Liver (tissue), 9 donors: ENCODE data around the gene NANOG. TPM values are rescaled to one million over a fixed set of nuclear protein-coding genes. Genes with fewer than 3 reads are reported as not detected.
"Not testable (repeated sequence)": the region's sequence is repeated elsewhere in the genome, so short reads cannot be mapped to it uniquely, and the experiment has no call there.

Experiments
- DNase-seq: peaks from one replicate; pipeline ENCODE4 v3.0.0-alpha.2; 2017; ENCODE audit warnings: low spot score
- H3K27ac ChIP-seq, 2 donors: one replicate each; pipeline ENCODE4 v1.7.0; 2013; ENCODE audit warnings: inconsistent platforms in 2 of 2, low read length in 2 of 2, control low read depth in 1 of 2, low read depth in 1 of 2, mild to moderate bottlenecking in 1 of 2
- H3K27me3 ChIP-seq, 4 donors: one replicate each; pipeline versions ENCODE4 v1.6.1 to v1.7.0; 2013; ENCODE audit warnings: low read length in 3 of 4, inconsistent platforms in 1 of 4, mild to moderate bottlenecking in 1 of 4, moderate library complexity in 1 of 4; ENCODE audit not compliant: control insufficient read depth in 4 of 4, insufficient read depth in 4 of 4
- H3K36me3 ChIP-seq, 4 donors: one replicate each; pipeline versions ENCODE4 v1.6.1 to v1.7.0; 2013; ENCODE audit warnings: low read length in 3 of 4, mild to moderate bottlenecking in 3 of 4, low read depth in 1 of 4, moderate library complexity in 1 of 4; ENCODE audit not compliant: control insufficient read depth in 4 of 4, insufficient read depth in 3 of 4
- H3K4me1 ChIP-seq, 4 donors: one replicate each; pipeline versions ENCODE4 v1.6.1 to v1.7.0; 2013; ENCODE audit warnings: low read length in 3 of 4, mild to moderate bottlenecking in 3 of 4, moderate library complexity in 1 of 4; ENCODE audit not compliant: control insufficient read depth in 4 of 4, insufficient read depth in 4 of 4
- H3K4me3 ChIP-seq, 3 donors: one replicate each; pipeline versions ENCODE4 v1.6.1 to v1.7.0; 2013; ENCODE audit warnings: low read length in 3 of 3, control low read depth in 1 of 3, low read depth in 1 of 3, mild to moderate bottlenecking in 1 of 3
- H3K9ac ChIP-seq, 2 donors: one replicate each; pipeline ENCODE4 v1.7.0; 2013; ENCODE audit warnings: low read length in 2 of 2, mild to moderate bottlenecking in 2 of 2, moderate library complexity in 2 of 2, control low read depth in 1 of 2, low read depth in 1 of 2
- H3K9me3 ChIP-seq, 4 donors: one replicate each; pipeline versions ENCODE4 v1.6.1 to v1.7.0; 2013; ENCODE audit warnings: low read length in 3 of 4; ENCODE audit not compliant: control insufficient read depth in 4 of 4
- ATF3 ChIP-seq: IDR thresholded peaks from 2 replicates; pipeline ENCODE4 v1.6.1; 2016; ENCODE audit warnings: antibody characterized with exemption
- CTCF ChIP-seq: fragments of 150-350 bp; IDR thresholded peaks from 2 replicates; pipeline ENCODE4 v1.5.1; 2017; ENCODE audit warnings: improper control_type of control experiment, low read depth, low read length; ENCODE audit not compliant: missing input control
- HNF4A ChIP-seq, 2 donors: conservative IDR thresholded peaks; 2 replicates each; pipeline ENCODE4 v1.6.1; 2016; ENCODE audit warnings: antibody characterized with exemption in 2 of 2, mild to moderate bottlenecking in 2 of 2
- MAX ChIP-seq: IDR thresholded peaks from 2 replicates; pipeline ENCODE4 v1.6.1; 2016; ENCODE audit warnings: antibody characterized with exemption
- NR2F2 ChIP-seq: IDR thresholded peaks from 2 replicates; pipeline ENCODE4 v1.6.1; 2016; ENCODE audit warnings: antibody characterized with exemption
- REST ChIP-seq: IDR thresholded peaks from 2 replicates; pipeline ENCODE4 v1.6.1; 2016; ENCODE audit warnings: antibody characterized with exemption, mild to moderate bottlenecking
- RXRA ChIP-seq, 2 donors: IDR thresholded peaks; 2 replicates each; pipeline ENCODE4 v1.6.1; 2017 to 2018; ENCODE audit warnings: antibody characterized with exemption in 2 of 2, mild to moderate bottlenecking in 1 of 2
- SP1 ChIP-seq: IDR thresholded peaks from 2 replicates; pipeline ENCODE4 v1.6.1; 2018; ENCODE audit warnings: antibody characterized with exemption, mild to moderate bottlenecking
- TAF1 ChIP-seq: conservative IDR thresholded peaks from 2 replicates; pipeline ENCODE4 v1.6.1; 2016; ENCODE audit warnings: antibody characterized with exemption, mild to moderate bottlenecking
- WGBS: extraction: QIAGEN DNeasy Blood & Tissue Kit; methylation state at CpG from one replicate; pipeline ENCODE4 v1.1.7; 2013; 5-methylcytosine and 5-hydroxymethylcytosine counted together
- polyA plus RNA-seq, 2 donors: library from polyadenylated mRNA; stranded (reverse) in 1 of 2; unstranded in 1 of 2; fragments of 200-250 nt in 1 of 2; fragments of >200 nt in 1 of 2; fragmentation: Nextera tagmentation in 1 of 2; extraction: Ambion mirVana in 1 of 2; gene quantifications; one replicate each; pipeline versions ENCODE4 v1.2.1 to v1.2.3, GENCODE V29; 2013 to 2015
- total RNA-seq, 2 donors: library from RNA; depleted of rRNA; stranded (reverse); fragments of >200 nt; gene quantifications; one replicate each; pipeline ENCODE4 v1.2.3, GENCODE V29; 2014
- donor health status: healthy.
- donor health status: healthy.
- donor health status: healthy.
- donor health status: healthy.
- donor health status: healthy.

Gene NANOG
- total and polyA plus RNA-seq, 4 donors, result 0.11 to 0.17 TPM; not detected in 2

GRCh38 chr12:7750350-7750749 lies 38.9 kb upstream of the NANOG start:
- no peak overlapping the region for H3K9ac ChIP-seq
- DNase-seq, result no peak
- peaks cover 0 to 5% (median 0%) of the 10 kb centered on the region in 4 donors for H3K9me3 ChIP-seq
- H3K27ac ChIP-seq, result no peak overlapping the region
- 88% methylated on average over 6 of the region's 6 CpGs for WGBS
- TF ChIP-seq RXRA (IDR thresholded peaks at IDR 0.05) (no peak), NR2F2 (no peak), REST (no peak), HNF4A (conservative IDR thresholded peaks at IDR 0.05) (no peak), ATF3 (no peak), TAF1 (no peak)
- H3K27me3 ChIP-seq, result no peaks in the 10 kb centered on the region
- no peaks in the 10 kb centered on the region for H3K36me3 ChIP-seq
- H3K4me3 ChIP-seq, result no peak overlapping the region
- H3K4me1 ChIP-seq, result no peaks in the 10 kb centered on the region

GRCh38 chr12:7751394-7751793 lies 37.8 kb upstream of the NANOG start:
- no peak for DNase-seq
- Histone ChIP-seq H3K36me3 (no peaks in the 10 kb centered on the region), H3K27me3 (no peaks in the 10 kb centered on the region), H3K4me3 (no peak overlapping the region), H3K9ac (no peak overlapping the region), H3K27ac (no peak overlapping the region), H3K9me3 (peaks cover 0 to 2% (median 0%) of the 10 kb centered on the region in 4 donors), H3K4me1 (no peaks in the 10 kb centered on the region)
- TF ChIP-seq MAX (no peak), SP1 (no peak), CTCF (no peak)
- 88% methylated on average over 20 of the region's 20 CpGs for WGBS

- H3K4me1 ChIP-seq, H3K27ac ChIP-seq, H3K36me3 ChIP-seq, H3K4me3 ChIP-seq, H3K27me3 ChIP-seq, H3K9ac ChIP-seq, DNase-seq, H3K9me3 ChIP-seq: not testable (repeated sequence)
- WGBS, result 93% methylated on average over 40 of the region's 48 CpGs
Measured at GRCh38 chr12:7751941-7752922, 37.0 kb upstream of the NANOG start.

- not testable (repeated sequence) for H3K27me3 ChIP-seq, H3K27ac ChIP-seq, H3K9me3 ChIP-seq, DNase-seq, H3K9ac ChIP-seq, H3K4me1 ChIP-seq, H3K4me3 ChIP-seq, H3K36me3 ChIP-seq
- 81% methylated on average over 9 of the region's 9 CpGs for WGBS
Measured at GRCh38 chr12:7755668-7756067, 33.5 kb upstream of the NANOG start.
